HCEC 1CT (cell line): ENCODE measurements around the gene PRLHR.

Source experiments
- DNase-seq: peaks from one replicate; pipeline ENCODE4 v3.0.0-alpha.2; 2017

Gene PRLHR

DNA sequence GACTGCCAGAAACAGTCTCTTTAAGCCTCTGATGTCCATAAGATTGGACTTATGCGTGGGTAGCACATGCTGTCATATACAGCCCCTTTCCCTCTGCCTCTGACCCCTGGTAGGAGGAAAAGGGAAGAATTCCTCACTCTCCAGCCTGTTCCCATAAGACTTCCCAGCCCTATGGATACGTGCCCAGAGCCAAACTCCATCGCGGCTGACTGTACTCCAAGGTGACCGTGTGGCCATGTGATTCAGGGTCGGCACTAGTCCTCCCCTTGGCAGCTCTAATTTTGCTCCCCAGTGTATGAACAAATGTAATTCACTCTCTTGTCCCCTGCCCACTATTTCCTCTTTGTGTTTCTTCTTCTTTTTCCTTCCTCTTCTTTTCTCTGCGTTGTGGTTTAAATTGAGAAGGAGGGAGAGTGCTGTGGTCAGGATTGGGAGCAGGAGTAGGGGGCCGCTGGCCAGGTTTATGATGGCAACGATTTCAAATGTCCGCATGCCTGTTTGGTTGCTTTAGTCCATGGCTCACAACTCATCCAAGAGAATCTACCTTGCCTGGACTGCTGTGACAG lies 43.8 kb downstream of the PRLHR start:
- no peak for DNase-seq

- DNase-seq: no peak
Measured at GRCh38 chr10:118547282-118547681, 48.2 kb downstream of the PRLHR start.

DNA sequence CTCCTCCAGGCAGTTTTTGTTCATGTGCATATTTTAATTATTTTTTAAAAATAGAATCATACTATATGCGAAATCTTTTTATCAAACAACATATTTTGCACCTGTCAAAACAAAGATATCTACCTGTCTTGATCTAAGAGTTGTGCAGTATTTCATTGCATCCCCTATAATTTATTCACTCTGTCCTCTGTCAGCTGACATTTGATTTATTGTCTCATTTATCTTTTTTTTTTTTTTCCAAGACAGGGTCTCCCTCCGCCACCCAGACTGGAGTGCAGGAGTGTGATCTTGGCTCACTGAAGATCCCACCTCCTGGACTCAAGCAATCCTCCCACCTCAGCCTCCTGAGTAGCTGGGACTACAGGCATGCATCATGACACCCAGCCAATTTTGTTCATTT lies 49.0 kb downstream of the PRLHR start:
- no peak for DNase-seq

DNA sequence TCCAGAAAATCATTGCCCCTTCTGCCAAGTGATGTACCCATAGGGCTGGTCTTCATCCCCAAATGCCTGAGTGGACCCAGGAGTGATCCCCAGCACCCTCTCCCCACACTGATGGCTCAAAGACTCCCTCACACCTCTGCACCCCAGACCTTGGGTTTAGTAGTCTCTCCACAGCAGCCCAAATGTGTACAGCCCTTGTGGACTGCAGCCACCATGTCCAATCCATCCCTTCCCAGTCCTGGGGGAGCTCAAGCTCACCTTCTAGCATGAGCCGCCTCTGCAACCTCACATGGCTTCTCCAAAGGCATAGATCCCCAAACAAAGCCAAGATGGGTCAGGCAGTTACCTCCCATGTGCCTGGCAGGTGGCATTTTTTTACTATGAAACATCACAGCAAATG lies 50.1 kb downstream of the PRLHR start:
- no peak for DNase-seq

- no peak for DNase-seq
Measured at GRCh38 chr10:118544401-118544948, 51.0 kb downstream of the PRLHR start.

- peak; percentile 70 for DNase-seq
Measured at GRCh38 chr10:118543714-118544400, 51.6 kb downstream of the PRLHR start.

DNA sequence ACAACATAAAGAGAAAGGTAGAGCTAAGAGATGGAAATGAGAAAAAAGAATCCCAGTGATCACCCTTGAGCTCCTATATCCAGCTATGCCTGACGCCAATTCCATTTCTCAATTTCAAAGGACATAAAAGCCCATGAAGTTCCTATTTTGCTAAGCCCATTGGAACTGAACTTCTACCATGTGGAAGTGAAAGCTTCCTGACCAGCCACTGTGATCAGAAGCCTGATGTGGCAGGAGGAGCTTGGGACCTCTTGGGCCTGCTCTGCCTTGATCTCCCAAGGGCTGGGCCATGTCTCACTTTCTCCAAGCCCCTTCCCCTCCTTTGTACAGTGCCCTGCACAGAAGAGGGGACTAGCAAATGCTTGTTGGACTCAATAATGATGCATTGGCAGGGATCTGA lies 52.7 kb downstream of the PRLHR start:
- DNase-seq: no peak

- DNase-seq: no peak
Measured at GRCh38 chr10:118542205-118542604, 53.2 kb downstream of the PRLHR start.

DNA sequence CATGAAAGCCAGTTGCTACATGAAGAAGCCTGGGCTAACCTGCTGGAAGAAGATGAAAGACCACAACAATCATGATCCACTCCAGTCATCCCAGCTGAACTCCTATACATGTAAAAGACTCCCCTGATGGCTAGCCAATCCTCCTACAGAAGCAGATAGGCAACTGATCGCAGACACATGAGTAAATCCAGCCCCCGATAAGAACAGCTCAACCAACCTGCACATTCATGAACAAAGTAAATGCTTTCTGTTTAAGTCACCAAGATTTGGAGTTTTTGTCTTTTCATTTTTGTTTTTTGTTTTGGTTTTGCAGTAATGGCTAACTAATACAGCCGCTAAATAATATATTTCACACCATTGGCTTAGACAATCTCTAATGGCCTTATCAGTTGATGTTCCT lies 53.7 kb downstream of the PRLHR start:
- DNase-seq: no peak
